ENCODE measurements around the gene BBS10. TPM values are rescaled to one million over a fixed set of nuclear protein-coding genes. Genes with fewer than 3 reads are reported as not detected.

The BBS10 gene
- total and polyA plus RNA-seq, 2 of the 13 experiments (the other 11 are each of a cell fraction or from before 2014, with no cell fraction given), result 4.9 to 7.4 TPM

DNA sequence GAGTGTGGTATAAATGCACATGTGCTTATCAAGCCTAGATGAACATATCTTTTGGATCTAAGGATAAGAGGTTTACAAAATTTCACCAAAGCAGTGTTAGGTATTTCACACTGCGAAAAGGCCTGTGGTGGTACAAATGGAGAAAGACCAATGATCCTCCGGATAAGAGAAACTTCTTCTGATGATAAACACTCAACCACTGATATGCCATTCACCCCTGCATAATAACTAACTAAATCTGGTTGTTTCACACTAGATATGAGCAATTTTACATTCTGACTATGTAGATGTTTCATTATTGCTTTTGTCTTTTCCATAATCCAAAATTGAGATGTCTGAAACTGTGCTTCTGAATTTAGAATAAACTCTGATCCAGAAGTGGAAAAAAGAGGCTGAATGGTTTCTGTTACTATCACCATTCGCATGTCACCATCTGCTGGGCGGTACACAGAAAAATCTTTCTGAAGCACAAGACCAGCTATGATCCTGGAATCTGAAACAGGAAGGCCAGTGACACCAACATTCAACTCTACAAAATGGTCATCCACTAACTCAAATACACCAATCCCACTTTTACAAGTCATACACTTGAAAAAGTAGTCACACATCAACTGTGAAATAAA is 1.3 kb downstream of the BBS10 start (continued):
- TF ChIP-seq, protein P1, sequence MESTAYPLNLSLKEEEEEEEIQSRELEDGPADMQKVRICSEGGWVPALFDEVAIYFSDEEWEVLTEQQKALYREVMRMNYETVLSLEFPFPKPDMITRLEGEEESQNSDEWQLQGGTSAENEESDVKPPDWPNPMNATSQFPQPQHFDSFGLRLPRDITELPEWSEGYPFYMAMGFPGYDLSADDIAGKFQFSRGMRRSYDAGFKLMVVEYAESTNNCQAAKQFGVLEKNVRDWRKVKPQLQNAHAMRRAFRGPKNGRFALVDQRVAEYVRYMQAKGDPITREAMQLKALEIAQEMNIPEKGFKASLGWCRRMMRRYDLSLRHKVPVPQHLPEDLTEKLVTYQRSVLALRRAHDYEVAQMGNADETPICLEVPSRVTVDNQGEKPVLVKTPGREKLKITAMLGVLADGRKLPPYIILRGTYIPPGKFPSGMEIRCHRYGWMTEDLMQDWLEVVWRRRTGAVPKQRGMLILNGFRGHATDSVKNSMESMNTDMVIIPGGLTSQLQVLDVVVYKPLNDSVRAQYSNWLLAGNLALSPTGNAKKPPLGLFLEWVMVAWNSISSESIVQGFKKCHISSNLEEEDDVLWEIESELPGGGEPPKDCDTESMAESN (CRISPR knock-in tag; conservative IDR thresholded peaks at IDR 0.05), result no peak
- TF ChIP-seq TEAD3 (CRISPR knock-in tag; optimal IDR thresholded peaks at IDR 0.05; ENCODE audit: borderline replicate concordance) (peak; percentile 36), ZNF546 (CRISPR knock-in tag; conservative IDR thresholded peaks at IDR 0.05) (no peak), SMAD1 (CRISPR knock-in tag; IDR thresholded peaks at IDR 0.05; ENCODE audit: borderline replicate concordance, low read depth) (no peak), NFE2L1 (CRISPR knock-in tag; IDR thresholded peaks at IDR 0.05; ENCODE audit: borderline replicate concordance) (no peak), IKZF1 (IDR thresholded peaks at IDR 0.05) (no peak), ZNF839 (CRISPR knock-in tag; IDR thresholded peaks at IDR 0.05; ENCODE audit: borderline replicate concordance) (no peak), HDAC6 (IDR thresholded peaks at IDR 0.05; ENCODE audit: low read depth, low read length) (no peak), ZNF205 (CRISPR knock-in tag; IDR thresholded peaks at IDR 0.05) (no peak), CEBPG (CRISPR knock-in tag; IDR thresholded peaks at IDR 0.05) (no peak), SMYD3 (CRISPR knock-in tag; IDR thresholded peaks at IDR 0.05) (no peak), ZNF263 (CRISPR knock-in tag; IDR thresholded peaks at IDR 0.05) (no peak), GABPA (IDR thresholded peaks at IDR 0.05; ENCODE audit: low read depth, low read length) (no peak), GABPA (CRISPR knock-in tag; IDR thresholded peaks at IDR 0.05; ENCODE audit: low read depth) (peak; percentile 39; the same call in 1 of the 2 replicates), KDM5B (CRISPR knock-in tag; IDR thresholded peaks at IDR 0.05; ENCODE audit: borderline replicate concordance) (no peak), SIX4 (CRISPR knock-in tag; IDR thresholded peaks at IDR 0.05) (no peak), ZNF441 (CRISPR knock-in tag; IDR thresholded peaks at IDR 0.05; ENCODE audit: borderline replicate concordance) (peak; percentile 69), ZNF570 (CRISPR knock-in tag; IDR thresholded peaks at IDR 0.05; ENCODE audit: borderline replicate concordance) (no peak), AHR (CRISPR knock-in tag; IDR thresholded peaks at IDR 0.05) (no peak)
- TF ChIP-seq, protein P2, sequence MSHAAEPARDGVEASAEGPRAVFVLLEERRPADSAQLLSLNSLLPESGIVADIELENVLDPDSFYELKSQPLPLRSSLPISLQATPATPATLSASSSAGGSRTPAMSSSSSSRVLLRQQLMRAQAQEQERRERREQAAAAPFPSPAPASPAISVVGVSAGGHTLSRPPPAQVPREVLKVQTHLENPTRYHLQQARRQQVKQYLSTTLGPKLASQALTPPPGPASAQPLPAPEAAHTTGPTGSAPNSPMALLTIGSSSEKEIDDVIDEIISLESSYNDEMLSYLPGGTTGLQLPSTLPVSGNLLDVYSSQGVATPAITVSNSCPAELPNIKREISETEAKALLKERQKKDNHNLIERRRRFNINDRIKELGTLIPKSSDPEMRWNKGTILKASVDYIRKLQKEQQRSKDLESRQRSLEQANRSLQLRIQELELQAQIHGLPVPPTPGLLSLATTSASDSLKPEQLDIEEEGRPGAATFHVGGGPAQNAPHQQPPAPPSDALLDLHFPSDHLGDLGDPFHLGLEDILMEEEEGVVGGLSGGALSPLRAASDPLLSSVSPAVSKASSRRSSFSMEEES (CRISPR knock-in tag; IDR thresholded peaks at IDR 0.05), result no peak
- TF ChIP-seq, protein P3, sequence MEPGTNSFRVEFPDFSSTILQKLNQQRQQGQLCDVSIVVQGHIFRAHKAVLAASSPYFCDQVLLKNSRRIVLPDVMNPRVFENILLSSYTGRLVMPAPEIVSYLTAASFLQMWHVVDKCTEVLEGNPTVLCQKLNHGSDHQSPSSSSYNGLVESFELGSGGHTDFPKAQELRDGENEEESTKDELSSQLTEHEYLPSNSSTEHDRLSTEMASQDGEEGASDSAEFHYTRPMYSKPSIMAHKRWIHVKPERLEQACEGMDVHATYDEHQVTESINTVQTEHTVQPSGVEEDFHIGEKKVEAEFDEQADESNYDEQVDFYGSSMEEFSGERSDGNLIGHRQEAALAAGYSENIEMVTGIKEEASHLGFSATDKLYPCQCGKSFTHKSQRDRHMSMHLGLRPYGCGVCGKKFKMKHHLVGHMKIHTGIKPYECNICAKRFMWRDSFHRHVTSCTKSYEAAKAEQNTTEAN (CRISPR knock-in tag; conservative IDR thresholded peaks at IDR 0.05), result no peak
- TF ChIP-seq, protein P4, sequence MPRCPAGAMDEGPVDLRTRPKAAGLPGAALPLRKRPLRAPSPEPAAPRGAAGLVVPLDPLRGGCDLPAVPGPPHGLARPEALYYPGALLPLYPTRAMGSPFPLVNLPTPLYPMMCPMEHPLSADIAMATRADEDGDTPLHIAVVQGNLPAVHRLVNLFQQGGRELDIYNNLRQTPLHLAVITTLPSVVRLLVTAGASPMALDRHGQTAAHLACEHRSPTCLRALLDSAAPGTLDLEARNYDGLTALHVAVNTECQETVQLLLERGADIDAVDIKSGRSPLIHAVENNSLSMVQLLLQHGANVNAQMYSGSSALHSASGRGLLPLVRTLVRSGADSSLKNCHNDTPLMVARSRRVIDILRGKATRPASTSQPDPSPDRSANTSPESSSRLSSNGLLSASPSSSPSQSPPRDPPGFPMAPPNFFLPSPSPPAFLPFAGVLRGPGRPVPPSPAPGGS (CRISPR knock-in tag; IDR thresholded peaks at IDR 0.05), result no peak
- TF ChIP-seq, protein P5, sequence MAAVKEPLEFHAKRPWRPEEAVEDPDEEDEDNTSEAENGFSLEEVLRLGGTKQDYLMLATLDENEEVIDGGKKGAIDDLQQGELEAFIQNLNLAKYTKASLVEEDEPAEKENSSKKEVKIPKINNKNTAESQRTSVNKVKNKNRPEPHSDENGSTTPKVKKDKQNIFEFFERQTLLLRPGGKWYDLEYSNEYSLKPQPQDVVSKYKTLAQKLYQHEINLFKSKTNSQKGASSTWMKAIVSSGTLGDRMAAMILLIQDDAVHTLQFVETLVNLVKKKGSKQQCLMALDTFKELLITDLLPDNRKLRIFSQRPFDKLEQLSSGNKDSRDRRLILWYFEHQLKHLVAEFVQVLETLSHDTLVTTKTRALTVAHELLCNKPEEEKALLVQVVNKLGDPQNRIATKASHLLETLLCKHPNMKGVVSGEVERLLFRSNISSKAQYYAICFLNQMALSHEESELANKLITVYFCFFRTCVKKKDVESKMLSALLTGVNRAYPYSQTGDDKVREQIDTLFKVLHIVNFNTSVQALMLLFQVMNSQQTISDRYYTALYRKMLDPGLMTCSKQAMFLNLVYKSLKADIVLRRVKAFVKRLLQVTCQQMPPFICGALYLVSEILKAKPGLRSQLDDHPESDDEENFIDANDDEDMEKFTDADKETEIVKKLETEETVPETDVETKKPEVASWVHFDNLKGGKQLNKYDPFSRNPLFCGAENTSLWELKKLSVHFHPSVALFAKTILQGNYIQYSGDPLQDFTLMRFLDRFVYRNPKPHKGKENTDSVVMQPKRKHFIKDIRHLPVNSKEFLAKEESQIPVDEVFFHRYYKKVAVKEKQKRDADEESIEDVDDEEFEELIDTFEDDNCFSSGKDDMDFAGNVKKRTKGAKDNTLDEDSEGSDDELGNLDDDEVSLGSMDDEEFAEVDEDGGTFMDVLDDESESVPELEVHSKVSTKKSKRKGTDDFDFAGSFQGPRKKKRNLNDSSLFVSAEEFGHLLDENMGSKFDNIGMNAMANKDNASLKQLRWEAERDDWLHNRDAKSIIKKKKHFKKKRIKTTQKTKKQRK (IDR thresholded peaks at IDR 0.05; ENCODE audit: low read length), result no peak

Data from HepG2 (cell line).